NB4 (cell line): Measurements from ENCODE around the gene GDI2.
"Not testable (repeated sequence)": the region's sequence is repeated elsewhere in the genome, so short reads cannot be mapped to it uniquely, and the experiment has no call there.

Experiments
- CTCF ChIP-seq: IDR thresholded peaks from one replicate; pipeline ENCODE4 v1.5.1; 2012; ENCODE audit warnings: low read depth, low read length
- MAX ChIP-seq: IDR thresholded peaks from 2 replicates; pipeline ENCODE4 v1.6.1; 2011; ENCODE audit warnings: low read depth, low read length
- POLR2A ChIP-seq: IDR thresholded peaks from 2 replicates; pipeline ENCODE4 v1.6.1; 2011; ENCODE audit warnings: mild to moderate bottlenecking; ENCODE audit not compliant: insufficient read length; ENCODE audit errors: extremely low read depth

GRCh38 chr10:5836181-5836580, 22.9 kb upstream of the GDI2 start:
- not testable (repeated sequence) for TF ChIP-seq MAX, CTCF, POLR2A
